Liver (tissue), 3 donors: ENCODE measurements around the gene PRR23B.

Experiments
- GABPA ChIP-seq, 2 donors: IDR thresholded peaks in 1 of 2; conservative IDR thresholded peaks in 1 of 2; 2 replicates each; pipeline ENCODE4 v1.6.1; 2016; ENCODE audit warnings: antibody characterized with exemption in 2 of 2, mild to moderate bottlenecking in 1 of 2, moderate library complexity in 1 of 2
- TF ChIP-seq, protein P1 (sequence below): fragments of 150-350 bp; IDR thresholded peaks from 2 replicates; pipeline ENCODE4 v1.5.1; 2017; ENCODE audit warnings: improper control_type of control experiment, low read depth, low read length; ENCODE audit not compliant: missing input control
- donor health status: healthy.
- donor health status: healthy.

DNA sequence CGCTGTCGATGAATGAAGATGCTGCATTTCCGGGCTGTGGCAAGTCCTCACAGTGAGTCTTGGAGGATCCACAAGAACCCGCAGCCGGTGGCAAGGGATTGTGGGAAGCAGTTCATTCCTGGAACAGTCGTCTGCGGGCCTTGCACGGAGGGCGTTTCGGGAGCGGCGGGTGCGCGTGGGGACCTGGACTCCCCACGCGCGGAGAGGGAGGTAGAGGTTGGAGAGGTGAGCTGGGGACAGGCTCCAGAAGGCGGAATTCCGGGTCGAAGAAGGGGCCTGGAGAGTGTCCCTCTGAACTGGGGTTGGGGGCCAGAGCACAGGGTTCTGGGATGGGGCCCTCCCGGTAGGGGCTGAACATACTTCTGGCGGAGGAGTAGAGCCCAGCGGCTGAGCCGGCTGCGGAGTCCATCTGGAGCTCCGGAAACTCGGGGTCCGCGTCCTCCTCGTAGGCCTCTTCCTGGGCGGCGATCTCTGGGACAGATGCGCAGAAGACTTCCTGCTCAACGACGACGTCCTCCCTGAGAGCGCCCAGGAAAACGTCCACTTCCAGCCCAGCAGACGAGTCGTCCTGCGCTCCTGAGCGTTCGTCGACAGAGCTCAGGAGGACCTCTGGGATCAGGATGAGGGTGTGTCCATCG, 15.3 kb downstream of the PRR23B start:
- TF ChIP-seq, protein P1, sequence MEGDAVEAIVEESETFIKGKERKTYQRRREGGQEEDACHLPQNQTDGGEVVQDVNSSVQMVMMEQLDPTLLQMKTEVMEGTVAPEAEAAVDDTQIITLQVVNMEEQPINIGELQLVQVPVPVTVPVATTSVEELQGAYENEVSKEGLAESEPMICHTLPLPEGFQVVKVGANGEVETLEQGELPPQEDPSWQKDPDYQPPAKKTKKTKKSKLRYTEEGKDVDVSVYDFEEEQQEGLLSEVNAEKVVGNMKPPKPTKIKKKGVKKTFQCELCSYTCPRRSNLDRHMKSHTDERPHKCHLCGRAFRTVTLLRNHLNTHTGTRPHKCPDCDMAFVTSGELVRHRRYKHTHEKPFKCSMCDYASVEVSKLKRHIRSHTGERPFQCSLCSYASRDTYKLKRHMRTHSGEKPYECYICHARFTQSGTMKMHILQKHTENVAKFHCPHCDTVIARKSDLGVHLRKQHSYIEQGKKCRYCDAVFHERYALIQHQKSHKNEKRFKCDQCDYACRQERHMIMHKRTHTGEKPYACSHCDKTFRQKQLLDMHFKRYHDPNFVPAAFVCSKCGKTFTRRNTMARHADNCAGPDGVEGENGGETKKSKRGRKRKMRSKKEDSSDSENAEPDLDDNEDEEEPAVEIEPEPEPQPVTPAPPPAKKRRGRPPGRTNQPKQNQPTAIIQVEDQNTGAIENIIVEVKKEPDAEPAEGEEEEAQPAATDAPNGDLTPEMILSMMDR, result no peak
- no peak for TF ChIP-seq GABPA (IDR thresholded peaks at IDR 0.05 in 1 of 2, conservative IDR thresholded peaks at IDR 0.05 in 1 of 2)
